ENCODE data around the gene FBL.

DNA sequence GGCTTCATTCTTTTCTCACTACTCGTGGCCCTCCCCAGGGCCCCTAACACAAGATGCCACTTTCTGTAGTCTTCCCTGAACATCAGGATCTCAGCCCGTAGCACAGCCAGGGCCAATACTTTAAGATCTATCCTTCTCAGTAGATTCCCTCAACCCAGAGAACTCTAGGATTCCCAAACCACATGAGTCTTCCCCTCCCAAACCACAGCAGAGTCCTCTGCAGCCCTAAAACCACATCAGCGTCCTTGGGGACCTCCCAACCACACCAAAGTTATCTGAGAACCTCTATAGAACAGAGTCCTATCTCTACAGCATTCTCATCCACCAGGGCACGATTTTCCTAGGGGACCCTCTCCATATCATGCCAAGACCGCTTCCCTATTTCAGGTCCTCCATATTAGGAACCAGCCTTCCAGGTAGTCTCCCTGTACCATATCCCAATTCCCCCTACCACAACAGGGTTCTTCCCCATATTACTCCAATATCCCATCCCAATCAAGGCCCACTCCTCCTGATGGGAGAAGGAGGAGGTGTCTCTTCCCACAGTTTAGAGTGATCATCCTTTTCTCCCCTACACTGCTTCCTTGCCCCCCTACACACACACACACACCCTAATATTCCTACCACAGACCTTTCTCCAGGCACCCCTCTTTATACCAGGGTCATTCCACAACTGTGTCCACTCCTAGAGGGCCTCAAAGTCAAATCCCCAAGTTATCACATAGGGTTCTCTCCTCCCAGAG is 13.7 kb downstream of the FBL start:
- TF ChIP-seq REST (IDR thresholded peaks at IDR 0.05; ENCODE audit: low read depth, low read length) (no peak), JUND (IDR thresholded peaks at IDR 0.05) (no peak), YY1 (IDR thresholded peaks at IDR 0.05; ENCODE audit: low read depth) (no peak), MXI1 (IDR thresholded peaks at IDR 0.05; ENCODE audit: low read depth, low read length) (no peak), RCOR1 (IDR thresholded peaks at IDR 0.05; ENCODE audit: low read length) (no peak)
